SK-N-SH treated with all-trans-retinoic acid at 6 μM for 48 hours (cell line): ENCODE data around the gene KSR2.
"Not testable (repeated sequence)": the region's sequence is repeated elsewhere in the genome, so short reads cannot be mapped to it uniquely, and the experiment has no call there.

Experiments
- ATAC-seq: fragments of 200-7000 bp; cut with Tn5 transposase; 3 replicates; pipeline ENCODE4 v1.9.1; 2020; ENCODE audit warnings: mild to moderate bottlenecking, moderate library complexity
- ARNTL ChIP-seq: fragments of 450-650 bp; formaldehyde crosslinking; IDR thresholded peaks from 2 replicates; pipeline ENCODE4 v1.5.0; 2020; ENCODE audit warnings: low read depth, mild to moderate bottlenecking, moderate library complexity, borderline replicate concordance
- BACH2 ChIP-seq: fragments of 250-450 bp; sonication (Bioruptor Pico); IDR thresholded peaks from 2 replicates; pipeline ENCODE4 v1.9.0; 2021; ENCODE audit warnings: mild to moderate bottlenecking, borderline replicate concordance
- CREB5 ChIP-seq: fragments of 250-450 bp; sonication (Bioruptor Pico); IDR thresholded peaks from 2 replicates; pipeline ENCODE4 v1.5.1; 2020; ENCODE audit warnings: low read depth, mild to moderate bottlenecking, moderate library complexity
- CSDC2 ChIP-seq: fragments of 250-450 bp; sonication (Bioruptor Pico); IDR thresholded peaks from 2 replicates; pipeline ENCODE4 v1.5.0; 2020; ENCODE audit warnings: mild to moderate bottlenecking, moderate library complexity
- ESRRG ChIP-seq: fragments of 250-450 bp; sonication (Bioruptor Pico); IDR thresholded peaks from 2 replicates; pipeline ENCODE4 v1.6.1; 2021; ENCODE audit warnings: mild to moderate bottlenecking
- ISL1 ChIP-seq: fragments of 250-450 bp; sonication (Bioruptor Pico); IDR thresholded peaks from 2 replicates; pipeline ENCODE4 v2.1.2; 2022; ENCODE audit warnings: mild to moderate bottlenecking, moderate library complexity
- OSR1 ChIP-seq: fragments of 250-450 bp; sonication (Bioruptor Pico); IDR thresholded peaks from 2 replicates; pipeline ENCODE4 v1.8.0; 2022; ENCODE audit warnings: moderate library complexity, mild to moderate bottlenecking, inconsistent platforms
- PATZ1 ChIP-seq: fragments of 250-450 bp; sonication (Bioruptor Pico); IDR thresholded peaks from 2 replicates; pipeline ENCODE4 v1.8.0; 2020; ENCODE audit warnings: mild to moderate bottlenecking, moderate library complexity, borderline replicate concordance
- POU6F1 ChIP-seq: fragments of 250-450 bp; sonication (Bioruptor Pico); IDR thresholded peaks from 2 replicates; pipeline ENCODE4 v1.8.0; 2021; ENCODE audit warnings: low read depth, mild to moderate bottlenecking, moderate library complexity, borderline replicate concordance
- PPARA ChIP-seq: fragments of 250-450 bp; sonication (Bioruptor Pico); IDR thresholded peaks from 2 replicates; pipeline ENCODE4 v1.5.0; 2020; ENCODE audit warnings: mild to moderate bottlenecking, borderline replicate concordance
- RARB ChIP-seq: fragments of 250-450 bp; sonication (Bioruptor Pico); IDR thresholded peaks from 2 replicates; pipeline ENCODE4 v1.8.0; 2021; ENCODE audit warnings: mild to moderate bottlenecking, moderate library complexity
- SNAI2 ChIP-seq: fragments of 250-450 bp; sonication (Bioruptor Pico); IDR thresholded peaks from 2 replicates; pipeline ENCODE4 v1.5.0; 2020; ENCODE audit warnings: mild to moderate bottlenecking, moderate library complexity
- TCF4 ChIP-seq: fragments of 250-450 bp; sonication (Bioruptor Pico); IDR thresholded peaks from 2 replicates; pipeline ENCODE4 v1.8.0; 2021; ENCODE audit warnings: mild to moderate bottlenecking, moderate library complexity, borderline replicate concordance
- TOX ChIP-seq: fragments of 250-450 bp; sonication (Bioruptor Pico); IDR thresholded peaks from 2 replicates; pipeline ENCODE4 v1.8.0; 2021; ENCODE audit warnings: mild to moderate bottlenecking, moderate library complexity, borderline replicate concordance
- ZC3H10 ChIP-seq: fragments of 250-450 bp; sonication (Bioruptor Pico); IDR thresholded peaks from 2 replicates; pipeline ENCODE4 v1.5.1; 2021; ENCODE audit warnings: mild to moderate bottlenecking, moderate library complexity
- ZFP3 ChIP-seq: fragments of 250-450 bp; sonication (Bioruptor Pico); IDR thresholded peaks from 2 replicates; pipeline ENCODE4 v1.5.0; 2020; ENCODE audit warnings: mild to moderate bottlenecking, moderate library complexity
- ZFP30 ChIP-seq: fragments of 450-650 bp; formaldehyde crosslinking; IDR thresholded peaks from 2 replicates; pipeline ENCODE4 v1.5.0; 2022; ENCODE audit warnings: mild to moderate bottlenecking, moderate library complexity
- ZNF565 ChIP-seq: fragments of 450-650 bp; formaldehyde crosslinking; conservative IDR thresholded peaks from 2 replicates; pipeline ENCODE4 v1.5.0; 2020; ENCODE audit warnings: low read depth, mild to moderate bottlenecking, moderate library complexity
- ZNF70 ChIP-seq: fragments of 450-650 bp; formaldehyde crosslinking; IDR thresholded peaks from 2 replicates; pipeline ENCODE4 v1.5.0; 2020; ENCODE audit warnings: mild to moderate bottlenecking, moderate library complexity
- TF ChIP-seq, protein P1 (sequence below): fragments of 250-450 bp; sonication (Bioruptor Pico); IDR thresholded peaks from 2 replicates; pipeline ENCODE4 v1.5.0; 2020; ENCODE audit warnings: mild to moderate bottlenecking, moderate library complexity

The KSR2 gene

GRCh38 chr12:117629454-117629853 lies 339.3 kb downstream of the KSR2 start (continued):
- TF ChIP-seq OSR1 (no peak), PPARA (no peak)
- TF ChIP-seq, all 23 proteins: peak for 0

DNA sequence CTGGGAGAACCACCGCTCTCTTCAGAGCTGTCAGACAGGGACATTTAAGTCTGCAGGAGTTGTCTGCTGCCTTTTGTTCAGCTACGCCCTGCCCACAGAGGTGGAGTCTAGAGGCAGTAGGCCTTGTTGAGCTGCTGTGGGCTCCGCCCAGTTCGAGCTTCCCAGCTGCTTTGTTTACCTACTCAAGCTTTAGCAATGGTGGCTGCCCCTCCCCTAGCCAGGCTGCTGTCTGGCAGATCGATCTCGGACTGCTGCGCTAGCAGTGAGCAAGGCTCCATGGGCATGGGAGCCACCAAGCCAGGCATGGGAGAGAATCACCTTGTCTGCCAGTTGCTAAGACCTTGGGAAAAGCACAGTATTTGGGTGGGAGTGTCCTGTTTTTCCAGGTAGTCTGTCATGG lies 340.1 kb downstream of the KSR2 start:
- ATAC-seq = not testable (repeated sequence)

DNA sequence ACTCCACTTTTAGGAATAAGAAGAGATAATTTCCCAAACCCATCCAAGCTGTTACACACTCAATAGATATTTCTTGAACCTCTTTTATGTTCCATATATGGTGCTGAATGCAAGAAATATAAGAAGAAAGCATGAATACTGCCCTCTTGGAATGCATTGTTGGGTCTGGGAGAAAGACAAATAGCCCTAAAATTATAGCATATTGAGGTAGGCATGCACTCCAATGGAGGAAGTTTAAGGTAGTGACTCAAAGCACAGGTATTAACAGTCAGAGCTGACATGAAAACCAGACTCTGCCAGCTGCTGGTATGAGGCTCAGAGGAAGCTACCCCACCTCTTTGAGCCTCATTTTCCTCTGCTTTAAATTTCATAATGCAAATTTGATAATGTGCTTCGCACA lies 346.0 kb downstream of the KSR2 start:
- no peak for TF ChIP-seq BACH2 (CRISPR knock-in tag)
- no peak for TF ChIP-seq CSDC2 (CRISPR knock-in tag)
- no peak for TF ChIP-seq OSR1
- no peak for TF ChIP-seq ESRRG (CRISPR knock-in tag)
- no peak for TF ChIP-seq POU6F1
- no peak for TF ChIP-seq ZC3H10 (CRISPR knock-in tag)
- TF ChIP-seq RARB (CRISPR knock-in tag) = no peak
- TF ChIP-seq ZNF70 = no peak
- TF ChIP-seq ARNTL (CRISPR knock-in tag) = no peak
- TF ChIP-seq ZFP30 (CRISPR knock-in tag) = no peak
- TF ChIP-seq CREB5 (CRISPR knock-in tag) = no peak
- TF ChIP-seq ZNF565 (CRISPR knock-in tag) = no peak
- TF ChIP-seq TOX (CRISPR knock-in tag) = no peak
- TF ChIP-seq TCF4 (CRISPR knock-in tag) = no peak
- no peak for ATAC-seq

- ATAC-seq = no peak
- TF ChIP-seq ZFP3 (CRISPR knock-in tag) (no peak), ZNF70 (no peak), CSDC2 (CRISPR knock-in tag) (no peak)
Measured at GRCh38 chr12:117622087-117622486, 346.7 kb downstream of the KSR2 start.

DNA sequence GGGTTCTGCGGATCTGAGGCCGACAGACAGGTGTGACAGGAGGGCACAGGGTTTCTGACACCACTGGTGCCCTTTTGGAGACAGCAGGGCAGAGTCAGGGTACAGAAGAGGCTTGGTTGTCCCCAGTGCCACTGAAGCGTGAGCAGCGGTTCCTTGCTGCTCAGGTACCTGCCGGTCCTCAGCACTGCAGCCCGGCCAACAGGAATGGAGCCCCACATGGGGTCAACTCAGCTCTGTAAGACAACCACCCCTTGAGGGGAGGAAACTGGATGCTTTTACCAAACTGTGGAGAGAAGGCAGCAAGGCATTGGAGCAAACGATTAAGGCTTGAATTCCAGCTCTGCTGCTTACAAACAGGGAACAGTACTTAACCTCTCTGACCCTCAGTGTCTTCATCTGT lies 361.0 kb downstream of the KSR2 start:
- TF ChIP-seq PATZ1 (CRISPR knock-in tag) (no peak), ISL1 (CRISPR knock-in tag) (no peak)
- no peak for ATAC-seq

- no peak for ATAC-seq
- TF ChIP-seq TCF4 (CRISPR knock-in tag) = no peak
- no peak for TF ChIP-seq RARB (CRISPR knock-in tag)
- TF ChIP-seq ISL1 (CRISPR knock-in tag) = no peak
- TF ChIP-seq SNAI2 = no peak
- TF ChIP-seq ZFP30 (CRISPR knock-in tag) = no peak
Measured at GRCh38 chr12:117606945-117607344, 361.8 kb downstream of the KSR2 start.

DNA sequence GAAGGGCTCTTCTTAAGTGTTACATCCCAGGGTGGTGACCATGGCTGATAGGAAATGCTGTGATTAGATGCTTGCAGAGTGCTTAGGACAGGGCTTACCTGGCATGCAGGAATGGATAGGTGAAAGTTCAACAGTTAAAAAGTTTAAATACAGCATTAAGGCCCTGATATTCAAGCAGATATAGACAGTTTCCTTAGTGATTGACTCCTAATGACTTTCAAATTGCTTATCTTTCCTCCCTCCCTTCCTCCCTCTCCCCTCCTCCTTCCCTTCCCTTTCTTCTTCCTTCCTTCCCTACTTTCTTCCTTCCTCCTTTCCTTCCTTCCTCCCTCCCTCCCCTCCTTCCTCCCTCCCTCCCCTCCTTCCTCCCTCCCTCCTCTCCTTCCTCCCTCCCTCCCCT lies 362.8 kb downstream of the KSR2 start:
- no peak for ATAC-seq
- TF ChIP-seq TCF4 (CRISPR knock-in tag) (no peak), POU6F1 (no peak), ZFP30 (CRISPR knock-in tag) (no peak), TOX (CRISPR knock-in tag) (no peak), ZFP3 (CRISPR knock-in tag) (no peak), ISL1 (CRISPR knock-in tag) (no peak), ZC3H10 (CRISPR knock-in tag) (no peak), RARB (CRISPR knock-in tag) (no peak), PATZ1 (CRISPR knock-in tag) (no peak), ESRRG (CRISPR knock-in tag) (no peak), OSR1 (no peak), CSDC2 (CRISPR knock-in tag) (no peak)
- TF ChIP-seq, protein P1, sequence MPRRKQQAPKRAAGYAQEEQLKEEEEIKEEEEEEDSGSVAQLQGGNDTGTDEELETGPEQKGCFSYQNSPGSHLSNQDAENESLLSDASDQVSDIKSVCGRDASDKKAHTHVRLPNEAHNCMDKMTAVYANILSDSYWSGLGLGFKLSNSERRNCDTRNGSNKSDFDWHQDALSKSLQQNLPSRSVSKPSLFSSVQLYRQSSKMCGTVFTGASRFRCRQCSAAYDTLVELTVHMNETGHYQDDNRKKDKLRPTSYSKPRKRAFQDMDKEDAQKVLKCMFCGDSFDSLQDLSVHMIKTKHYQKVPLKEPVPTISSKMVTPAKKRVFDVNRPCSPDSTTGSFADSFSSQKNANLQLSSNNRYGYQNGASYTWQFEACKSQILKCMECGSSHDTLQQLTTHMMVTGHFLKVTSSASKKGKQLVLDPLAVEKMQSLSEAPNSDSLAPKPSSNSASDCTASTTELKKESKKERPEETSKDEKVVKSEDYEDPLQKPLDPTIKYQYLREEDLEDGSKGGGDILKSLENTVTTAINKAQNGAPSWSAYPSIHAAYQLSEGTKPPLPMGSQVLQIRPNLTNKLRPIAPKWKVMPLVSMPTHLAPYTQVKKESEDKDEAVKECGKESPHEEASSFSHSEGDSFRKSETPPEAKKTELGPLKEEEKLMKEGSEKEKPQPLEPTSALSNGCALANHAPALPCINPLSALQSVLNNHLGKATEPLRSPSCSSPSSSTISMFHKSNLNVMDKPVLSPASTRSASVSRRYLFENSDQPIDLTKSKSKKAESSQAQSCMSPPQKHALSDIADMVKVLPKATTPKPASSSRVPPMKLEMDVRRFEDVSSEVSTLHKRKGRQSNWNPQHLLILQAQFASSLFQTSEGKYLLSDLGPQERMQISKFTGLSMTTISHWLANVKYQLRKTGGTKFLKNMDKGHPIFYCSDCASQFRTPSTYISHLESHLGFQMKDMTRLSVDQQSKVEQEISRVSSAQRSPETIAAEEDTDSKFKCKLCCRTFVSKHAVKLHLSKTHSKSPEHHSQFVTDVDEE = no peak
